GM12801 (cell line): ENCODE measurements around the gene NLRC3.

ENCODE experiments used
- TF ChIP-seq, protein P1 (sequence below): IDR thresholded peaks from one replicate; pipeline ENCODE4 v1.5.1; 2011; ENCODE audit warnings: control low read depth; ENCODE audit not compliant: insufficient read length; ENCODE audit errors: extremely low read depth

NLRC3 gene

GRCh38 chr16:3492356-3492755 lies 84.8 kb downstream of the NLRC3 start:
- TF ChIP-seq, protein P1, sequence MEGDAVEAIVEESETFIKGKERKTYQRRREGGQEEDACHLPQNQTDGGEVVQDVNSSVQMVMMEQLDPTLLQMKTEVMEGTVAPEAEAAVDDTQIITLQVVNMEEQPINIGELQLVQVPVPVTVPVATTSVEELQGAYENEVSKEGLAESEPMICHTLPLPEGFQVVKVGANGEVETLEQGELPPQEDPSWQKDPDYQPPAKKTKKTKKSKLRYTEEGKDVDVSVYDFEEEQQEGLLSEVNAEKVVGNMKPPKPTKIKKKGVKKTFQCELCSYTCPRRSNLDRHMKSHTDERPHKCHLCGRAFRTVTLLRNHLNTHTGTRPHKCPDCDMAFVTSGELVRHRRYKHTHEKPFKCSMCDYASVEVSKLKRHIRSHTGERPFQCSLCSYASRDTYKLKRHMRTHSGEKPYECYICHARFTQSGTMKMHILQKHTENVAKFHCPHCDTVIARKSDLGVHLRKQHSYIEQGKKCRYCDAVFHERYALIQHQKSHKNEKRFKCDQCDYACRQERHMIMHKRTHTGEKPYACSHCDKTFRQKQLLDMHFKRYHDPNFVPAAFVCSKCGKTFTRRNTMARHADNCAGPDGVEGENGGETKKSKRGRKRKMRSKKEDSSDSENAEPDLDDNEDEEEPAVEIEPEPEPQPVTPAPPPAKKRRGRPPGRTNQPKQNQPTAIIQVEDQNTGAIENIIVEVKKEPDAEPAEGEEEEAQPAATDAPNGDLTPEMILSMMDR = no peak

DNA sequence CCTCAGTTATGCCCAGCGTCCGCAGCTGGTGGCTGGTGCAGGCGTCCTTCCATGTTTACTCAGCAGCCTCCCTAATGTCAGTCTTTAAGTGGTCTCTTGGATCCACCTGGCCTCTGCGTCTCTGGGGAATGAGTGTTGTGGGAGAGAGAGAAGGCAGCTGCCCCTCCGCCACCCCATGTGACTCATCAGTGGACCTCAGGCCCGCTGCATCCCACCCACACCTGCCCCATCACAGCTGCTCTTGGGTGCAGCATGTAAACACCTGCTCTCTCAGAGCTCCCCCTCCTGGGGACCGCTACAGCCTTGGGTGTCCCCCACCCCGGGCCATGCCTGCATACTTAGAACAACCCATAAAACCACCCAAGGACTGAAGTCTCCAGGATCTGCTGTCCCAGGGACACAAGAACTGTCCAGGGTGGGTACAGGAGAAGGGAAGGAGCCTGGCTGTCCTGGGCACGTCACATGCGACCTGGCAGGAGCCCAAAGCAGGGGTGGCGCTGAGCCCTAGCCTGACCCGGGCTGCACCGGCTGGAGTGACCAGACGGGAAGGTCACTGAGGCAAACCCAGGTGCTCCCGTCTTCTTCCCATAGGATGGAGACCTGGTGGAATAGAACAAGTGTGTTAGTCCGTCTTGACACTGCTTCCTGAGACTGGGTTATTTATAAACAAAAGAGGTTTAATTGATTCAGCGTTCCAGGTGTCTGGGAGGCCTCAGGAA lies 86.1 kb downstream of the NLRC3 start:
- TF ChIP-seq, protein P1 = no peak
